ENCODE measurements around the gene RPL32. TPM values are rescaled to one million over a fixed set of nuclear protein-coding genes. Genes with fewer than 3 reads are reported as not detected.

The RPL32 gene
- total RNA-seq, 1 experiment from 2014 or later: 2,021 TPM

DNA sequence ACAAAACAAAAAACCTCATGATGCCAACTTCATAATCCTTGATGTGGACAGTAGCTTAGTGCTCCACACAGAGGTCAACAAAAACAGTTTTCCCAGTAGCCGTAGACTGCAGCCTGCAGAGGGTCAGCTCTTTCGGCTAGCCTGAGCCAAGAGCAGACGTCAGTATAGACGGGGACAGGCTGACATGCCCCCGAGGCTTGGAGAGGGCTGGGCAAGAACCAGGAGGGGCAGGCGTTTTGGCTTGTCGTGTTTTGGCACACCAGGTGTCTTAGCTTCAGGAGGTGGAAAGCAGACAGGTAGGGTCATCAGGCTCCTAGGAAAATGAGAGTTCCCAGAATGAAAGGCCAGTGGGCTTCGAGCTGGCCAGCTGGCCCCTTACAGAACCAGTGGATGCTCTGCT lies 23.1 kb downstream of the RPL32 start:
- no peaks in the 10 kb centered on the region for H3K27me3 ChIP-seq (ENCODE audit: insufficient read depth, low read length)
- no CpG with 5 or more reads among the region's 8 CpGs for WGBS (ENCODE audit: extremely low coverage, insufficient read length, low lambda C conversion rate)
- no peak overlapping the region for H3K23ac ChIP-seq (ENCODE audit: insufficient read length, low read depth, low read length)
- no peak overlapping the region for H2AFZ ChIP-seq (ENCODE audit: low read length)
- no peaks in the 10 kb centered on the region for H3K23me2 ChIP-seq (ENCODE audit: insufficient read length, low read depth, low read length, poor library complexity, severe bottlenecking)
- Mint-ChIP-seq H3K9me3 (no peaks in the 10 kb centered on the region), H3K27me3 (ENCODE audit: low read depth) (no peaks in the 10 kb centered on the region), H3K4me3 (no peak overlapping the region), H3K36me3 (ENCODE audit: insufficient read depth in 1 of 3, low read depth in 3 of 3) (peaks cover 2 to 7% (median 4%) of the 10 kb centered on the region in 3 experiments; a peak in 4 of 7 replicates), H3K27ac (no peak overlapping the region; a peak in 1 of 7 replicates), H3K4me1 (peaks cover 4 to 7% of the 10 kb centered on the region in 2 experiments; a peak in 2 of 4 replicates)
- H3K14ac ChIP-seq (ENCODE audit: insufficient read depth, low read length): no peak overlapping the region
- no peak overlapping the region for H2BK12ac ChIP-seq (ENCODE audit: insufficient read length, low read depth, low read length)
- no peak for DNase-seq
- H3K18ac ChIP-seq (ENCODE audit: insufficient read length, low read depth, low read length): no peak overlapping the region
- H3K4ac ChIP-seq (ENCODE audit: low read depth, low read length): no peak overlapping the region
- H3K27ac ChIP-seq (ENCODE audit: insufficient read length, low read depth, low read length): no peak overlapping the region
- H4K20me1 ChIP-seq (ENCODE audit: control insufficient read depth, insufficient read depth, insufficient read length): no peaks in the 10 kb centered on the region
- H4K91ac ChIP-seq (ENCODE audit: insufficient read length, low read depth, low read length): no peak overlapping the region
- H2BK20ac ChIP-seq (ENCODE audit: low read depth, low read length, poor library complexity, severe bottlenecking): no peak overlapping the region
- no peaks in the 10 kb centered on the region for H3K79me1 ChIP-seq (ENCODE audit: insufficient read depth, low read depth, low read length, poor library complexity, severe bottlenecking)
- H3K56ac ChIP-seq (ENCODE audit: insufficient read length, low read depth, low read length): no peak overlapping the region
- no peak overlapping the region for H2BK5ac ChIP-seq (ENCODE audit: insufficient read length, low read length)
- H3K79me2 ChIP-seq (ENCODE audit: insufficient read depth, low read length): no peaks in the 10 kb centered on the region
- no peak overlapping the region for H3T11ph ChIP-seq (ENCODE audit: low read length)
- no peak overlapping the region for H2BK120ac ChIP-seq (ENCODE audit: low read depth, low read length, poor library complexity, severe bottlenecking)
- no peaks in the 10 kb centered on the region for H3K4me1 ChIP-seq (ENCODE audit: insufficient read depth, low read length)
- H3K9ac ChIP-seq (ENCODE audit: extremely low read depth, insufficient read length, low read length): no peak overlapping the region
- no peak overlapping the region for H4K5ac ChIP-seq (ENCODE audit: insufficient read length, low read depth, low read length)
- no peak overlapping the region for H4K8ac ChIP-seq (replicated peaks; ENCODE audit: insufficient read length, low read depth, low read length)
- no peak overlapping the region for H3K4me2 ChIP-seq (ENCODE audit: insufficient read depth, insufficient read length, low read length)
- TF ChIP-seq, protein P1, sequence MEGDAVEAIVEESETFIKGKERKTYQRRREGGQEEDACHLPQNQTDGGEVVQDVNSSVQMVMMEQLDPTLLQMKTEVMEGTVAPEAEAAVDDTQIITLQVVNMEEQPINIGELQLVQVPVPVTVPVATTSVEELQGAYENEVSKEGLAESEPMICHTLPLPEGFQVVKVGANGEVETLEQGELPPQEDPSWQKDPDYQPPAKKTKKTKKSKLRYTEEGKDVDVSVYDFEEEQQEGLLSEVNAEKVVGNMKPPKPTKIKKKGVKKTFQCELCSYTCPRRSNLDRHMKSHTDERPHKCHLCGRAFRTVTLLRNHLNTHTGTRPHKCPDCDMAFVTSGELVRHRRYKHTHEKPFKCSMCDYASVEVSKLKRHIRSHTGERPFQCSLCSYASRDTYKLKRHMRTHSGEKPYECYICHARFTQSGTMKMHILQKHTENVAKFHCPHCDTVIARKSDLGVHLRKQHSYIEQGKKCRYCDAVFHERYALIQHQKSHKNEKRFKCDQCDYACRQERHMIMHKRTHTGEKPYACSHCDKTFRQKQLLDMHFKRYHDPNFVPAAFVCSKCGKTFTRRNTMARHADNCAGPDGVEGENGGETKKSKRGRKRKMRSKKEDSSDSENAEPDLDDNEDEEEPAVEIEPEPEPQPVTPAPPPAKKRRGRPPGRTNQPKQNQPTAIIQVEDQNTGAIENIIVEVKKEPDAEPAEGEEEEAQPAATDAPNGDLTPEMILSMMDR (conservative IDR thresholded peaks at IDR 0.05): no peak
- H3K9me3 ChIP-seq (ENCODE audit: control insufficient read depth, low read depth, low read length): no peaks in the 10 kb centered on the region
- H2AK5ac ChIP-seq (ENCODE audit: insufficient read length, low read length): no peak overlapping the region
- no peak overlapping the region for H2BK15ac ChIP-seq (ENCODE audit: low read depth, low read length)
